Sigmoid colon (tissue), 4 donors: ENCODE results near the gene CD300E.

Experiments
- CTCF ChIP-seq, 4 experiments: fragments of 450-650 bp in 3 of 4; fragments of 200-600 bp in 1 of 4; IDR thresholded peaks; one replicate each; pipeline ENCODE4 v1.5.1; 2016 to 2019; ENCODE audit warnings: antibody characterized with exemption in 4 of 4, mild to moderate bottlenecking in 3 of 4, moderate library complexity in 2 of 4
- EP300 ChIP-seq, 4 donors: sonication (generic); formaldehyde crosslinking; IDR thresholded peaks; one replicate each; pipeline ENCODE4 v1.6.1; 2017; ENCODE audit warnings: antibody characterized with exemption in 4 of 4
- POLR2A ChIP-seq, 2 donors: fragments of 450-650 bp; IDR thresholded peaks; one replicate each; pipeline ENCODE4 v1.6.1; 2016; ENCODE audit warnings: antibody characterized with exemption in 2 of 2, mild to moderate bottlenecking in 2 of 2, moderate library complexity in 2 of 2

DNA sequence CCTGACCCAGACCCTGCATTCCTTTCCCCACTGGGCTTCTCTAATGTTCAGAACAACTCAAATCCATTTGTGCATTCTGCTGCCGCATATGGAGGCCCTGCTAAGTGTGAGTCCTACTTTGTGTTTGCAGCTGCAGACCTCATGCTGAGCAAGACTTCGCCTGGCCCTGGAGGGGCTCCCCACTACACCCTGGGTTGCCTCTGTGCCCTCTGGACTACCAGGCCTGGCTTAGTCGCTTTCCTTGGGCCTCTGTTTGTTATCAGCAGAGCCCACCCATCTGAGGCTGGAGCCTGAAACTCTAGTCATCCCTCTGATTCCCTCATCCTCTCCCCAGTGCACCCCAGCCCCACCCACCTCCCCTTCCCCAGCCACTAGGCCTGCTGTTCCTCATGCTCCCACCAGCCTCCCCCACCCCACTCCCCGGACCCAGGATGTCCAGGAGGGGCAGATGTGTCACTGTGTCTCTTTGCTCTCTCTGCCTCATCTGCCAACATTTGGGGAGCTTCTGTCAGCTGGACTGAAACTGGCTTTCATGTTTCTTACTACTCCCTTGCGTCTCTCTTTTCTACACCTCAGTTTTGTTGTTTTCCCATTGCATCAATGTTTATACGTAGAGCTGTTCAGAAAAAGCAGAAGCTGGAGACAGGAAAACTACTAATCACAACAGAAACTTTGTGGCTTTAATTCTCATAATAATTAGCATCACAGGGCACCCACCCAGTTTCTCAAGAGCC is 17.9 kb upstream of the CD300E start:
- TF ChIP-seq CTCF (IDR thresholded peaks at IDR 0.05), result no peak
- TF ChIP-seq EP300 (IDR thresholded peaks at IDR 0.05), result no peak
- no peak for TF ChIP-seq POLR2A (IDR thresholded peaks at IDR 0.05)
